Neural progenitor cell (in vitro differentiated cells): ENCODE measurements around the gene PRM1. TPM values are rescaled to one million over a fixed set of nuclear protein-coding genes. Genes with fewer than 3 reads are reported as not detected.

Experiments
- DNase-seq: peaks from one replicate; pipeline ENCODE4 v3.0.0-alpha.2; 2016; ENCODE audit warnings: low spot score
- H2AFZ ChIP-seq: fragments of 200-600 bp; sonication (generic); replicated peaks from 2 replicates; pipeline ENCODE4 v1.6.1; 2016; ENCODE audit warnings: antibody characterized with exemption
- H3F3A ChIP-seq: fragments of 200-600 bp; sonication (generic); 2 replicates; pipeline ENCODE4 v1.6.1; 2016; ENCODE audit warnings: antibody characterized with exemption, low read depth
- H3K27ac ChIP-seq: fragments of 200-600 bp; sonication (generic); 2 replicates; pipeline ENCODE4 v1.5.1; 2016; ENCODE audit warnings: mild to moderate bottlenecking
- H3K27me3 ChIP-seq: fragments of 200-600 bp; sonication (generic); 2 replicates; pipeline ENCODE4 v1.6.1; 2016; ENCODE audit warnings: mild to moderate bottlenecking, moderate library complexity
- H3K36me3 ChIP-seq: fragments of 200-600 bp; sonication (generic); 2 replicates; pipeline ENCODE4 v1.5.1; 2016
- H3K4me1 ChIP-seq: fragments of 200-600 bp; sonication (generic); 2 replicates; pipeline ENCODE4 v1.6.1; 2016; ENCODE audit warnings: mixed run types
- H3K4me2 ChIP-seq: fragments of 200-600 bp; sonication (generic); 2 replicates; pipeline ENCODE4 v1.6.1; 2016
- H3K4me3 ChIP-seq: fragments of 200-600 bp; sonication (generic); 2 replicates; pipeline ENCODE4 v1.5.1; 2016
- H3K79me2 ChIP-seq: fragments of 200-600 bp; sonication (generic); 2 replicates; pipeline ENCODE4 v1.6.1; 2016; ENCODE audit warnings: low read depth
- H3K9ac ChIP-seq: fragments of 200-600 bp; sonication (generic); 2 replicates; pipeline ENCODE4 v1.6.1; 2016
- H3K9me3 ChIP-seq: fragments of 200-600 bp; sonication (generic); 2 replicates; pipeline ENCODE4 v1.5.1; 2016; ENCODE audit warnings: low read depth
- H4K20me1 ChIP-seq: fragments of 200-600 bp; sonication (generic); 2 replicates; pipeline ENCODE4 v1.6.1; 2016; ENCODE audit warnings: low read depth
- H3K27ac Mint-ChIP-seq: 3 replicates; pipeline ENCODE4 v1.8.0; 2021; ENCODE audit warnings: mixed read lengths
- H3K27me3 Mint-ChIP-seq: 2 replicates; pipeline ENCODE4 v1.8.0; 2022; ENCODE audit warnings: low read depth, mild to moderate bottlenecking, inconsistent platforms, moderate library complexity, mixed read lengths; ENCODE audit not compliant: insufficient read depth
- H3K36me3 Mint-ChIP-seq: 3 replicates; pipeline ENCODE4 v1.8.0; 2021; ENCODE audit warnings: mixed read lengths
- H3K4me1 Mint-ChIP-seq: 3 replicates; pipeline ENCODE4 v1.8.0; 2021; ENCODE audit warnings: mixed read lengths
- H3K4me3 Mint-ChIP-seq: 3 replicates; pipeline ENCODE4 v1.8.0; 2021; ENCODE audit warnings: mild to moderate bottlenecking, moderate library complexity, mixed read lengths
- H3K9me3 Mint-ChIP-seq: 3 replicates; pipeline ENCODE4 v1.8.0; 2020; ENCODE audit warnings: mixed read lengths
- CTCF ChIP-seq: fragments of 200-600 bp; sonication (generic); IDR thresholded peaks from 2 replicates; pipeline ENCODE4 v1.5.1; 2017; ENCODE audit warnings: antibody characterized with exemption, mild to moderate bottlenecking
- EZH2 ChIP-seq: fragments of 200-600 bp; sonication (generic); IDR thresholded peaks from 2 replicates; pipeline ENCODE4 v1.6.1; 2017; ENCODE audit warnings: antibody characterized with exemption, mild to moderate bottlenecking, moderate library complexity
- EZH2phosphoT487 ChIP-seq: fragments of 200-600 bp; sonication (generic); IDR thresholded peaks from 2 replicates; pipeline ENCODE4 v1.6.1; 2017; ENCODE audit warnings: antibody characterized with exemption
- total RNA-seq: library from RNA; depleted of rRNA; stranded (reverse); fragments of >200 nt; gene quantifications from 2 replicates; pipeline ENCODE4 v1.2.3, GENCODE V29; 2015; ENCODE audit warnings: low replicate concordance

PRM1 gene
- total RNA-seq, 1 donor from 2014 or later, result not detected

DNA sequence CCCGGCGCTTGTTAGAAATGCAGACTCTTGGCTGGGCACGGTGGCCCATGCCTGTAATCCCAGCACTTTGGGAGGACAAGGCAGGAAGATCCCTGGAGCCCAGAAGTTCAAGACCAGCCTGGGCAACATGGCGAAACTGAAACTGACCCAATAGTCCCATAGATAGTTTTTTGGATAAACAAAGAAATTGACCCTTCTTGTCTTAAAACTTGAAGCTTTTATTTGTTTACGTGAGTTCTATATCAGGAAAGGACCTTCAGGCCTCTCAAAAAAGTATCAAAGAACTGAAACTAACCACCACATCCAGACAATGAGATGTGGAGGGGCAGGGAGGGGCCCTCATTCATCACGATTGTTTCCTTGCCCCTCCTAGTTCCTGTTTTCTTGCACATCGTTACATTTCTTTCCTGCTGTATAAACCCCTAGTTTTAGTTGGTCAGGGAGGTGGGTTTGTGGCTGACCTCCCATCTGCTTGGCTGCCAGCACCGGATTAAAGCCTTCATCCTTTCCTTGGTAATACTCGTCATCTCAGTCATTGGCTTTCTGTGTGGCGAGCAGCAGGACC is 29.9 kb upstream of the PRM1 start:
- H3K4me2 ChIP-seq, result no peak overlapping the region
- H3K4me1 ChIP-seq, result peaks cover 19% of the 10 kb centered on the region
- no peak for DNase-seq
- no peak overlapping the region for H3K4me3 Mint-ChIP-seq
- H4K20me1 ChIP-seq, result no peaks in the 10 kb centered on the region
- peaks cover 30% of the 10 kb centered on the region for H3K4me1 Mint-ChIP-seq
- no peaks in the 10 kb centered on the region for H3K9me3 ChIP-seq
- H3K9me3 Mint-ChIP-seq, result no peaks in the 10 kb centered on the region
- peak overlapping the region; percentile 42 for H3K27ac Mint-ChIP-seq
- H2AFZ ChIP-seq, result no peak overlapping the region
- no peaks in the 10 kb centered on the region for H3K36me3 ChIP-seq
- H3K4me3 ChIP-seq, result no peak overlapping the region
- peaks cover 18% of the 10 kb centered on the region for H3K27me3 ChIP-seq
- H3F3A ChIP-seq, result peaks cover 18% of the 10 kb centered on the region
- TF ChIP-seq CTCF (no peak), EZH2phosphoT487 (no peak), EZH2 (no peak)
- H3K79me2 ChIP-seq, result no peaks in the 10 kb centered on the region
- no peak overlapping the region for H3K27ac ChIP-seq
- peaks cover 10% of the 10 kb centered on the region for H3K27me3 Mint-ChIP-seq
- no peaks in the 10 kb centered on the region for H3K36me3 Mint-ChIP-seq
- H3K9ac ChIP-seq, result no peak overlapping the region

GRCh38 chr16:11310634-11310977 is 29.5 kb upstream of the PRM1 start:
- Mint-ChIP-seq H3K27me3 (peaks cover 10% of the 10 kb centered on the region), H3K4me3 (no peak overlapping the region), H3K36me3 (no peaks in the 10 kb centered on the region), H3K9me3 (no peaks in the 10 kb centered on the region), H3K4me1 (peaks cover 28% of the 10 kb centered on the region), H3K27ac (no peak overlapping the region)
- H3K27ac ChIP-seq, result no peak overlapping the region
- H3K4me2 ChIP-seq, result no peak overlapping the region
- H3K79me2 ChIP-seq, result no peaks in the 10 kb centered on the region
- H4K20me1 ChIP-seq, result no peaks in the 10 kb centered on the region
- no peak overlapping the region for H3K4me3 ChIP-seq
- no peak overlapping the region for H2AFZ ChIP-seq
- no peak for DNase-seq
- H3K4me1 ChIP-seq, result peaks cover 14% of the 10 kb centered on the region
- H3K9ac ChIP-seq, result no peak overlapping the region
- TF ChIP-seq CTCF, result no peak
- TF ChIP-seq EZH2phosphoT487, result no peak
- no peak for TF ChIP-seq EZH2
- H3F3A ChIP-seq, result peaks cover 14% of the 10 kb centered on the region
- peaks cover 14% of the 10 kb centered on the region for H3K27me3 ChIP-seq
- H3K36me3 ChIP-seq, result no peaks in the 10 kb centered on the region
- no peaks in the 10 kb centered on the region for H3K9me3 ChIP-seq

GRCh38 chr16:11309895-11310633 is 28.9 kb upstream of the PRM1 start:
- Histone ChIP-seq H2AFZ (no peak overlapping the region), H3K9me3 (no peaks in the 10 kb centered on the region), H3K27ac (no peak overlapping the region), H3K79me2 (no peaks in the 10 kb centered on the region), H3K4me3 (no peak overlapping the region), H3K4me1 (peaks cover 8% of the 10 kb centered on the region), H4K20me1 (no peaks in the 10 kb centered on the region), H3K4me2 (no peak overlapping the region), H3K36me3 (no peaks in the 10 kb centered on the region), H3K27me3 (peaks cover 11% of the 10 kb centered on the region), H3K9ac (no peak overlapping the region), H3F3A (peaks cover 8% of the 10 kb centered on the region)
- Mint-ChIP-seq H3K27me3 (peaks cover 10% of the 10 kb centered on the region), H3K27ac (no peak overlapping the region), H3K4me1 (peaks cover 28% of the 10 kb centered on the region), H3K9me3 (no peaks in the 10 kb centered on the region), H3K36me3 (no peaks in the 10 kb centered on the region), H3K4me3 (no peak overlapping the region)
- TF ChIP-seq CTCF (no peak), EZH2 (no peak), EZH2phosphoT487 (no peak)
- DNase-seq, result no peak
